Liver (tissue), 9 donors: ENCODE results near the gene LPCAT1. TPM values are rescaled to one million over a fixed set of nuclear protein-coding genes. Genes with fewer than 3 reads are reported as not detected.

ENCODE experiments used
- DNase-seq: peaks from one replicate; pipeline ENCODE4 v3.0.0-alpha.2; 2017; ENCODE audit warnings: low spot score
- H3K27ac ChIP-seq, 2 donors: one replicate each; pipeline ENCODE4 v1.7.0; 2013; ENCODE audit warnings: inconsistent platforms in 2 of 2, low read length in 2 of 2, control low read depth in 1 of 2, low read depth in 1 of 2, mild to moderate bottlenecking in 1 of 2
- H3K27me3 ChIP-seq, 4 donors: one replicate each; pipeline versions ENCODE4 v1.6.1 to v1.7.0; 2013; ENCODE audit warnings: low read length in 3 of 4, inconsistent platforms in 1 of 4, mild to moderate bottlenecking in 1 of 4, moderate library complexity in 1 of 4; ENCODE audit not compliant: control insufficient read depth in 4 of 4, insufficient read depth in 4 of 4
- H3K36me3 ChIP-seq, 4 donors: one replicate each; pipeline versions ENCODE4 v1.6.1 to v1.7.0; 2013; ENCODE audit warnings: low read length in 3 of 4, mild to moderate bottlenecking in 3 of 4, low read depth in 1 of 4, moderate library complexity in 1 of 4; ENCODE audit not compliant: control insufficient read depth in 4 of 4, insufficient read depth in 3 of 4
- H3K4me1 ChIP-seq, 4 donors: one replicate each; pipeline versions ENCODE4 v1.6.1 to v1.7.0; 2013; ENCODE audit warnings: low read length in 3 of 4, mild to moderate bottlenecking in 3 of 4, moderate library complexity in 1 of 4; ENCODE audit not compliant: control insufficient read depth in 4 of 4, insufficient read depth in 4 of 4
- H3K4me3 ChIP-seq, 3 donors: one replicate each; pipeline versions ENCODE4 v1.6.1 to v1.7.0; 2013; ENCODE audit warnings: low read length in 3 of 3, control low read depth in 1 of 3, low read depth in 1 of 3, mild to moderate bottlenecking in 1 of 3
- H3K9ac ChIP-seq, 2 donors: one replicate each; pipeline ENCODE4 v1.7.0; 2013; ENCODE audit warnings: low read length in 2 of 2, mild to moderate bottlenecking in 2 of 2, moderate library complexity in 2 of 2, control low read depth in 1 of 2, low read depth in 1 of 2
- H3K9me3 ChIP-seq, 4 donors: one replicate each; pipeline versions ENCODE4 v1.6.1 to v1.7.0; 2013; ENCODE audit warnings: low read length in 3 of 4; ENCODE audit not compliant: control insufficient read depth in 4 of 4
- FOXA2 ChIP-seq: IDR thresholded peaks from 2 replicates; pipeline ENCODE4 v1.6.1; 2016; ENCODE audit warnings: antibody characterized with exemption
- HNF4G ChIP-seq: IDR thresholded peaks from 2 replicates; pipeline ENCODE4 v1.6.1; 2016; ENCODE audit warnings: antibody characterized with exemption
- JUND ChIP-seq, 2 donors: IDR thresholded peaks; 2 replicates each; pipeline ENCODE4 v1.6.1; 2016; ENCODE audit warnings: antibody characterized with exemption in 2 of 2
- NR2F2 ChIP-seq: IDR thresholded peaks from 2 replicates; pipeline ENCODE4 v1.6.1; 2016; ENCODE audit warnings: antibody characterized with exemption
- RAD21 ChIP-seq, 2 donors: IDR thresholded peaks; 2 replicates each; pipeline ENCODE4 v1.6.1; 2016; ENCODE audit warnings: antibody characterized with exemption in 2 of 2, mild to moderate bottlenecking in 2 of 2
- TAF1 ChIP-seq: conservative IDR thresholded peaks from 2 replicates; pipeline ENCODE4 v1.6.1; 2016; ENCODE audit warnings: antibody characterized with exemption, mild to moderate bottlenecking
- WGBS: extraction: QIAGEN DNeasy Blood & Tissue Kit; methylation state at CpG from one replicate; pipeline ENCODE4 v1.1.7; 2013; 5-methylcytosine and 5-hydroxymethylcytosine counted together
- polyA plus RNA-seq, 2 donors: library from polyadenylated mRNA; stranded (reverse) in 1 of 2; unstranded in 1 of 2; fragments of 200-250 nt in 1 of 2; fragments of >200 nt in 1 of 2; fragmentation: Nextera tagmentation in 1 of 2; extraction: Ambion mirVana in 1 of 2; gene quantifications; one replicate each; pipeline versions ENCODE4 v1.2.1 to v1.2.3, GENCODE V29; 2013 to 2015
- total RNA-seq, 2 donors: library from RNA; depleted of rRNA; stranded (reverse); fragments of >200 nt; gene quantifications; one replicate each; pipeline ENCODE4 v1.2.3, GENCODE V29; 2014
- TF ChIP-seq, protein P1 (sequence below): IDR thresholded peaks from 2 replicates; pipeline ENCODE4 v1.6.1; 2016; ENCODE audit warnings: antibody characterized with exemption
- TF ChIP-seq, protein P2 (sequence below): fragments of 150-350 bp; IDR thresholded peaks from 2 replicates; pipeline ENCODE4 v1.5.1; 2017; ENCODE audit warnings: improper control_type of control experiment, low read depth, low read length; ENCODE audit not compliant: missing input control
- donor health status: healthy.
- donor health status: healthy.
- donor health status: healthy.
- donor health status: healthy.
- donor health status: healthy.

The LPCAT1 gene
- total and polyA plus RNA-seq, 4 donors, result 1.5 to 12.8 (median 9.9) TPM

DNA sequence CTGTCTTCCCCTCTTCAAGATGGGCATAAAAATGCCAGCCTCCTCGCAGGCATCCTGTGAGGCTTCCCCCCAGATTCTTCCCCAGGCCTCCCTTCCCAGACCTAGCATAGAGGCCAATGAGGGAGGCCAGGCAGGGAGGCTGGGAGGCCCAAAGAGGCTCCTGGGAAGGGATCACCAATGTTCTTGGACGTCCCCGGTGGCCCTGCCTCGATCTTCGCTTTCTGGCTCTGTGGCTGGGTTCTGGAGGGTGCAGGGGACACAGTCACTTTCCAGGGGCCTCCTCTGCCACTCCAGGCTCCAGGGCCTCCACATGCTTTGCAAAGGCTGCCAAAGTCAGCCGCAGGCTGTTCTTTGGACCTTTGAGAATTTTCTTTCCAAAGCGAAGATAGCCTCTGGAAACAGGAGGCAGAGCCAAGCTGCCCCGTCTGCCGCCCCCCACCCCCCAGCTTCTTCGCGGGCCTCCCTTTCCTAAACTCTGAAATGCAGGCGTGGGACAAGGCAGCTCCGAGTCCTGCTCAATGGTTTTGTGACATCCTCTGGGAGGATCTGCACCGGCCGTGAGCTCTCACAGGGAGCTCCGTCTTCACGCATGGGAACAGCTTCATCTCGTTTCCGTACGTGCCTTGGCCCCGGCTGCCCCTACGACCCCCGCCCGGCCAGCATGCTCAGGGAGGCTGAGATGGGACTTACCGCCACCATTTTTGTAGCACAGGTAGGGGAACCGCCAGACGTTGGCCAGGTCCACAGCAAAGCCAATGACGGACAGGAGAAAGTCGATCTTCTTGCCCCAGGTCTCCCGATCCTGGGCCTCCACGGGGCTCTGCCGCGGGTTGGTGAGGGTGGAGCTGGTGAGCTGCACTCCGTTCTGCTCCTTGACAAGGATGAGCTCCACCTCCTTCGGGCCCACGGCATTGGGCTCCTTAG, 81.3 kb downstream of the LPCAT1 start:
- H3K4me3 ChIP-seq, result no peak overlapping the region
- 67% methylated on average over 36 of the region's 36 CpGs for WGBS
- no peaks in the 10 kb centered on the region for H3K36me3 ChIP-seq
- no peak for DNase-seq
- H3K4me1 ChIP-seq, result peaks cover 6 to 11% (median 8%) of the 10 kb centered on the region in 4 donors
- no peak overlapping the region for H3K27ac ChIP-seq
- peaks cover 0 to 21% (median 12%) of the 10 kb centered on the region in 4 donors for H3K27me3 ChIP-seq
- H3K9ac ChIP-seq, result no peak overlapping the region
- TF ChIP-seq NR2F2, result no peak
- no peak for TF ChIP-seq HNF4G
- no peak for TF ChIP-seq RAD21 (IDR thresholded peaks at IDR 0.05)
- no peak for TF ChIP-seq FOXA2
- TF ChIP-seq JUND (IDR thresholded peaks at IDR 0.05), result no peak
- H3K9me3 ChIP-seq, result peaks cover 0 to 4% (median 0%) of the 10 kb centered on the region in 4 donors

DNA sequence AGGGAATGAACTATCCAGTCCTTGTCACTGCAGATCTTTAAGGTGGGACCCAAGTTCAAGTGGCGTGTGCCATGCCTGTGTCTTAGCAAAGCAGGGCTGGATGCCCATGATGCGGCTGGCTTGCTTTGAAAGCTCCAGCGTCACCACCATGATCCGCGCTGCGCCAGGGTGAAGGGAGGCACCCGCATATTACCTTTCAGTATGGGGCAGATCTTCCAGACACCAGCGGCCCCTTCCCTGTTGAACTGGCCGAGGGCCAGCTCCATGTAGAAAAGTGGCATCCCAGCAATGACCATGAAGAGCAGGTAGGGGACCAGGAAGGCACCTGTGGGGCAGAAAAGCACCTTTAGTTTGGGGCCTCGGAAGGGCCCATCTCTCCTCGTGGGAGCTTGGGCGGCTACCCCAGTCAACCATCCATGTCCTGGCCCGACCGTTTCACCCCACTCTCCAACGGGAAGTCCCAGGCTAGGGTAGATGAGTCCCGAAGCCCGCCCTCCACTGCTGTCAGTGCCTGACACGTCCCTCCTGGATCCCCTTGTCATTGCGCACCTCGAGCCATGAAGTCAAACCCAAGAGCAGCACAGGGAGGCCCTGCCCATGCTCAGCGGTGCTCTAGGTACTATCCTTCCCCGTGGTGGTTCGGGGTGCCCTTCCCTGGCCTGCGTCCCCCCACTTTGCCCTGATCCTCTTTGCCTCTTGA, 82.4 kb downstream of the LPCAT1 start:
- WGBS, result 87% methylated on average over 24 of the region's 24 CpGs
- Histone ChIP-seq H3K4me1 (peaks cover 6 to 11% (median 8%) of the 10 kb centered on the region in 4 donors), H3K9me3 (peaks cover 0 to 4% (median 0%) of the 10 kb centered on the region in 4 donors), H3K36me3 (no peaks in the 10 kb centered on the region), H3K9ac (no peak overlapping the region), H3K27me3 (peaks cover 0 to 21% (median 11%) of the 10 kb centered on the region in 4 donors), H3K4me3 (no peak overlapping the region), H3K27ac (no peak overlapping the region)
- TF ChIP-seq, protein P1, sequence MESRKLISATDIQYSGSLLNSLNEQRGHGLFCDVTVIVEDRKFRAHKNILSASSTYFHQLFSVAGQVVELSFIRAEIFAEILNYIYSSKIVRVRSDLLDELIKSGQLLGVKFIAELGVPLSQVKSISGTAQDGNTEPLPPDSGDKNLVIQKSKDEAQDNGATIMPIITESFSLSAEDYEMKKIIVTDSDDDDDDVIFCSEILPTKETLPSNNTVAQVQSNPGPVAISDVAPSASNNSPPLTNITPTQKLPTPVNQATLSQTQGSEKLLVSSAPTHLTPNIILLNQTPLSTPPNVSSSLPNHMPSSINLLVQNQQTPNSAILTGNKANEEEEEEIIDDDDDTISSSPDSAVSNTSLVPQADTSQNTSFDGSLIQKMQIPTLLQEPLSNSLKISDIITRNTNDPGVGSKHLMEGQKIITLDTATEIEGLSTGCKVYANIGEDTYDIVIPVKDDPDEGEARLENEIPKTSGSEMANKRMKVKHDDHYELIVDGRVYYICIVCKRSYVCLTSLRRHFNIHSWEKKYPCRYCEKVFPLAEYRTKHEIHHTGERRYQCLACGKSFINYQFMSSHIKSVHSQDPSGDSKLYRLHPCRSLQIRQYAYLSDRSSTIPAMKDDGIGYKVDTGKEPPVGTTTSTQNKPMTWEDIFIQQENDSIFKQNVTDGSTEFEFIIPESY, result no peak
- TF ChIP-seq RAD21 (IDR thresholded peaks at IDR 0.05) (no peak), TAF1 (no peak)
- DNase-seq, result no peak

DNA sequence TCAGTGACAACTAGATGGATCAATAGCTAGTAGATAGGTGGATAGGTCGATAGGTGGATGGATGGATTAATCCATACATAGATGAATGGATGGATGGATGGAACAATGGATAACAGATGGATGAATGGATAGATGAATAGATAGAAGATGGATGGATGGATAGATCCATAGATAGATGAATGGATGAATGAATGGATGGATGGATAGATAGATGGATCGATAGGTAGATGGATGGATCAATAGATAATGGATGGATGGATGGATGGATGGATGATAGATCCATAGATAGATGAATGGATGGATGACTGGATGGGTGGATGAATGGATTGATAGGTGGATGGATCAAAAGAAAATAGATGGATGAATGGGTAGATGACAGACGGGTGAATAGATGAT, 83.7 kb downstream of the LPCAT1 start:
- no peak for DNase-seq
- no peak overlapping the region for H3K27ac ChIP-seq
- WGBS, result 80% methylated on average over 3 of the region's 3 CpGs
- peaks cover 0 to 4% (median 0%) of the 10 kb centered on the region in 4 donors for H3K9me3 ChIP-seq
- H3K4me1 ChIP-seq, result peaks cover 3 to 10% (median 7%) of the 10 kb centered on the region in 4 donors
- no peak overlapping the region for H3K9ac ChIP-seq
- no peak overlapping the region for H3K4me3 ChIP-seq
- TF ChIP-seq, protein P2, sequence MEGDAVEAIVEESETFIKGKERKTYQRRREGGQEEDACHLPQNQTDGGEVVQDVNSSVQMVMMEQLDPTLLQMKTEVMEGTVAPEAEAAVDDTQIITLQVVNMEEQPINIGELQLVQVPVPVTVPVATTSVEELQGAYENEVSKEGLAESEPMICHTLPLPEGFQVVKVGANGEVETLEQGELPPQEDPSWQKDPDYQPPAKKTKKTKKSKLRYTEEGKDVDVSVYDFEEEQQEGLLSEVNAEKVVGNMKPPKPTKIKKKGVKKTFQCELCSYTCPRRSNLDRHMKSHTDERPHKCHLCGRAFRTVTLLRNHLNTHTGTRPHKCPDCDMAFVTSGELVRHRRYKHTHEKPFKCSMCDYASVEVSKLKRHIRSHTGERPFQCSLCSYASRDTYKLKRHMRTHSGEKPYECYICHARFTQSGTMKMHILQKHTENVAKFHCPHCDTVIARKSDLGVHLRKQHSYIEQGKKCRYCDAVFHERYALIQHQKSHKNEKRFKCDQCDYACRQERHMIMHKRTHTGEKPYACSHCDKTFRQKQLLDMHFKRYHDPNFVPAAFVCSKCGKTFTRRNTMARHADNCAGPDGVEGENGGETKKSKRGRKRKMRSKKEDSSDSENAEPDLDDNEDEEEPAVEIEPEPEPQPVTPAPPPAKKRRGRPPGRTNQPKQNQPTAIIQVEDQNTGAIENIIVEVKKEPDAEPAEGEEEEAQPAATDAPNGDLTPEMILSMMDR, result no peak
- TF ChIP-seq FOXA2 (no peak), JUND (IDR thresholded peaks at IDR 0.05) (no peak)
- peaks cover 0 to 14% (median 9%) of the 10 kb centered on the region in 4 donors for H3K27me3 ChIP-seq
- H3K36me3 ChIP-seq, result no peaks in the 10 kb centered on the region
